ENCODE results near the gene GPR143.

GPR143 gene

GRCh38 chrX:9747644-9748043 is 18.0 kb downstream of the GPR143 start:
- no peaks in the 10 kb centered on the region for H3K9me2 ChIP-seq (replicated peaks; ENCODE audit: low read depth, low read length)
- H3K4me3 ChIP-seq (ENCODE audit: low read length, poor library complexity, severe bottlenecking), result no peak overlapping the region
- H2AFZ ChIP-seq (ENCODE audit: low read length), result no peak overlapping the region
- no peaks in the 10 kb centered on the region for H3K9me3 ChIP-seq (ENCODE audit: insufficient read depth, low read depth, low read length)
- H3K4me1 ChIP-seq (ENCODE audit: insufficient read depth, low read length, poor library complexity, severe bottlenecking), result peaks cover 10% of the 10 kb centered on the region
- H3K36me3 ChIP-seq (ENCODE audit: insufficient read depth, low read length), result no peaks in the 10 kb centered on the region
- no peaks in the 10 kb centered on the region for H3F3A ChIP-seq (ENCODE audit: low read depth)
- TF ChIP-seq CTCF (conservative IDR thresholded peaks at IDR 0.05; ENCODE audit: low read length) (no peak), EZH2phosphoT487 (IDR thresholded peaks at IDR 0.05; ENCODE audit: borderline replicate concordance) (no peak)
- H3K27me3 ChIP-seq (ENCODE audit: insufficient read depth, low read length, poor library complexity, severe bottlenecking), result peaks cover 14% of the 10 kb centered on the region
- H3K9ac ChIP-seq (ENCODE audit: low read depth, low read length, poor library complexity, severe bottlenecking), result no peak overlapping the region
- no peaks in the 10 kb centered on the region for H3K79me2 ChIP-seq (ENCODE audit: insufficient read depth, low read length)
- no peak overlapping the region for H3K4me2 ChIP-seq (ENCODE audit: low read depth, low read length, poor library complexity, severe bottlenecking)
- H4K20me1 ChIP-seq (ENCODE audit: insufficient read depth, low read length, poor library complexity, severe bottlenecking), result no peaks in the 10 kb centered on the region

- H4K20me1 ChIP-seq (ENCODE audit: insufficient read depth, low read length, poor library complexity, severe bottlenecking), result no peaks in the 10 kb centered on the region
- H3K4me3 ChIP-seq (ENCODE audit: low read length, poor library complexity, severe bottlenecking), result peak overlapping the region; percentile 37
- no peaks in the 10 kb centered on the region for H3K79me2 ChIP-seq (ENCODE audit: insufficient read depth, low read length)
- H3K9me2 ChIP-seq (replicated peaks; ENCODE audit: low read depth, low read length), result no peaks in the 10 kb centered on the region
- peak overlapping the region; percentile 48 for H3K4me2 ChIP-seq (ENCODE audit: low read depth, low read length, poor library complexity, severe bottlenecking)
- H3K27me3 ChIP-seq (ENCODE audit: insufficient read depth, low read length, poor library complexity, severe bottlenecking), result peaks cover 26% of the 10 kb centered on the region
- no peaks in the 10 kb centered on the region for H3K9me3 ChIP-seq (ENCODE audit: insufficient read depth, low read depth, low read length)
- no peak for TF ChIP-seq CTCF (conservative IDR thresholded peaks at IDR 0.05; ENCODE audit: low read length)
- TF ChIP-seq EZH2phosphoT487 (IDR thresholded peaks at IDR 0.05; ENCODE audit: borderline replicate concordance), result no peak
- no peak overlapping the region for H2AFZ ChIP-seq (ENCODE audit: low read length)
- H3K36me3 ChIP-seq (ENCODE audit: insufficient read depth, low read length), result no peaks in the 10 kb centered on the region
- H3K9ac ChIP-seq (ENCODE audit: low read depth, low read length, poor library complexity, severe bottlenecking), result no peak overlapping the region
- H3F3A ChIP-seq (ENCODE audit: low read depth), result no peaks in the 10 kb centered on the region
- peaks cover 10% of the 10 kb centered on the region for H3K4me1 ChIP-seq (ENCODE audit: insufficient read depth, low read length, poor library complexity, severe bottlenecking)
These were observed 19.3 kb downstream of the GPR143 start for GRCh38 chrX:9746148-9746888.

GRCh38 chrX:9745417-9746115 is 20.1 kb downstream of the GPR143 start:
- no peaks in the 10 kb centered on the region for H3F3A ChIP-seq (ENCODE audit: low read depth)
- peak overlapping the region; percentile 48 for H3K4me2 ChIP-seq (ENCODE audit: low read depth, low read length, poor library complexity, severe bottlenecking)
- TF ChIP-seq EZH2phosphoT487 (IDR thresholded peaks at IDR 0.05; ENCODE audit: borderline replicate concordance), result no peak
- no peak for TF ChIP-seq CTCF (conservative IDR thresholded peaks at IDR 0.05; ENCODE audit: low read length)
- no peak overlapping the region for H3K9ac ChIP-seq (ENCODE audit: low read depth, low read length, poor library complexity, severe bottlenecking)
- H3K36me3 ChIP-seq (ENCODE audit: insufficient read depth, low read length), result no peaks in the 10 kb centered on the region
- H3K79me2 ChIP-seq (ENCODE audit: insufficient read depth, low read length), result no peaks in the 10 kb centered on the region
- H3K9me3 ChIP-seq (ENCODE audit: insufficient read depth, low read depth, low read length), result no peaks in the 10 kb centered on the region
- peaks cover 10% of the 10 kb centered on the region for H3K4me1 ChIP-seq (ENCODE audit: insufficient read depth, low read length, poor library complexity, severe bottlenecking)
- H3K27me3 ChIP-seq (ENCODE audit: insufficient read depth, low read length, poor library complexity, severe bottlenecking), result peaks cover 31% of the 10 kb centered on the region
- H2AFZ ChIP-seq (ENCODE audit: low read length), result peak overlapping the region; percentile 80
- H3K9me2 ChIP-seq (replicated peaks; ENCODE audit: low read depth, low read length), result no peaks in the 10 kb centered on the region
- peak overlapping the region; percentile 37 for H3K4me3 ChIP-seq (ENCODE audit: low read length, poor library complexity, severe bottlenecking)
- no peaks in the 10 kb centered on the region for H4K20me1 ChIP-seq (ENCODE audit: insufficient read depth, low read length, poor library complexity, severe bottlenecking)
